Midbrain (tissue), 1 donor: ENCODE data around the gene FAM168A.

ENCODE experiments used
- DNase-seq: peaks from one replicate; lab custom pipeline; 2025; lab: John Stamatoyannopoulos, UW

The FAM168A gene

DNA sequence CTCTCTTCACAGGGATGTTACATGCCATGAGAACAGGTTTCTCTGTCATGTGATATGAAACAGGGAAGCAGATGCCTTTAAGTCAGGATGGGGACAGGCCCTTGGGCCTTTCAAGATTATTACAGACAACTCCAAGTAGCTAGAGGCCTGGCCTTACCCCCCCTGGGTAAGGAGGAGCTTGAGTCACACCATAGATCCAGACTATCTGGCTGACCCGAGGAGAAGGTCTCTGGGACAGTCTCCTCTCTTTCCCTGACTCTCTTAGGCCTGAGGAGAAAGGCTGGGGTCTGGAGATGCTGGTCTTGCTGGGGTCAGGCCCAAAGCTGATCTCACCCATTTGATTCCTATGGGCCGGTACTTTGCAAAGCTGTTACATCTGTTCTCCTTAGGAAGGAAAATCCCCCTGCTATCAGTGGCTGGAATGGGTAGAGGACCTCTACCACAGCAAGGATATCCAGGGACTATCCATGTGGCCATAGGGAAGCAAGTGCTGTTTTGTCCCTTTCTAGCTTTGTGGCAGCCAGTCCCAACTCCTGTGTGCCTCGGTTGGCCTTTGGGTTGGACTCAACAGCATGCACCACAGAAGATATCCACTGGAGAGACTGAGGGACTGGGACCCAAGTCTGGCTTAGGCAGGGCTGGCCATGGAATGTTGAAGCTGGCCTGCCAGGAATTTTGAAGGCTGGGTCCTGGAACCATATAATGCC, 196.5 kb downstream of the FAM168A start:
- no peak for DNase-seq

DNA sequence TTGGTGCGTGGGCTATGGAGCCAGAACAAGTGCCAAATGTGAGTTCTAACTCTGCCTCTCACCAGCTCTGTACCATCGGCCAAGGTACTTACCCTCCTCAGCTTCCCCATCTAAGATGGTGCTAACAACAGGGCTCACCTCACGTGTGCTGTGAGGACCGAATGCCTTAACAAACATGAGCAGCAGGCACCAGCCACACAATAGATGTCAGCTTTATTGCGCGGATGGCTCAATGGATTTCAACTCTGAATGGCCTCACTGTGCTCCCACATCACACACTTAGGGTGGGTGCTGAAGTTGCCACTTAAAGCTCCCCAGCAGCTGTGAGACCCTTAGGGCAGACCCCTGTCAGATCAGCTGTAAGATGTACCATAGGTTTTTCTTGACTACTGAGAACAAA, 197.6 kb downstream of the FAM168A start:
- no peak for DNase-seq

DNA sequence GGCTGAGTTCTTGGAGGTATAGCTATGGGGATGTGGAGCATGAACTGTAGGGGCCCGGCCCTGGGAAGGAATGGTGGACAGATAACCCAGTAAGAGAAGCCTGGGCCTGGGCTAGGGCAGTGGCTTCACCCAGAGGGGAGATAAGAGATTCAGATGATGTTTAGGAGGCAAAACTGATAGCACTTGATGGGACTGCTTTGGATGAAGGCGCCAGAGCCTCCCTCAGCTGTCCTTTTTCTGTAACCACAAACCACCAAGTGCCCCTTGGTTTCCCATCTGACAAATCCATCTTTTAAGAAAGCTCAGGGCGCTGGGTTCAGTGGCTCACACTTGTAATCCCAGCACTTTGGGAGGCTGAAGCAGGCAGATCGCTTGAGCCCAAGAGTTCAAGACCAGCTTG, 198.3 kb downstream of the FAM168A start:
- no peak for DNase-seq

DNA sequence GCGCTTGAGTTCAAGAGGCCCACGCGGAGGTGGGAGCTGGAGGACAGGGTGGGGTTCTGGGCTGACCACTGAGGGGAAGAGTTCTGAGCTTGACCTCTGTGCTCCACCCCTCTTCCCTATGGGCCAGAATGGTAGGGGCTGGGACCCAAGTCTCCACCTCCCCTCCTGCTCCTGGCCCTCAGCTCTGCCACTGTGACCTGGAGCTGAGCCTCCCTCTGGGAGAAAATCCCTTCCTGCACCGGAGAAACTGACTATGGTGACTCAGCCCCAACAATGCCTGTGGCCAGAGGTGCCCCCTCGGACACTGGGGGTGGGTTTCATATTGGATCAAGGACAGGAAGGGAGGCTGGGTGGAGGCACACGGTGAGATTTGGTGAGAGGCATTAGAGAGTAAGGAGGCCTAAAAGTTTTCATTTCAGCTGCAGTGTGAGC, 198.7 kb downstream of the FAM168A start:
- DNase-seq = no peak

DNA sequence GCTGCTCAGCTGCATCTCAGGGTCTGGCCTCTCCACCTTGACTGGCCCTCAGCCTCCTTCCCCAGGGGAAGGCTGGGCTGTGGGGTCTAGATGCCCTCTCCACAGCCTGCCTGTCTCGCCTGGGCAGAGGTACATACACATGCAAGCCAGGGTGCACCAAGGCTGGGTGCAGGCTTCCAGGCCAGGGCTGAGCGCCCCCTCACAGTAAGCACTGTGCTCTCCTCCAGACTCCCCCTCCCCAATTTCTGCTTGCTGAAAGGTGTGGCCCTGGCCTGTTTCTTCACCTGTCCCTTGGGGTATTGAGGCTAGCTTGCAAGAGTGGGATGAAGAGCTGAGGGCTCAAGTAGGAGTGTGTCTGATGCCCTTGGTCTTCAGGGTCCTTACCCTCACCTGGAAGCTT, 199.2 kb downstream of the FAM168A start:
- no peak for DNase-seq

DNA sequence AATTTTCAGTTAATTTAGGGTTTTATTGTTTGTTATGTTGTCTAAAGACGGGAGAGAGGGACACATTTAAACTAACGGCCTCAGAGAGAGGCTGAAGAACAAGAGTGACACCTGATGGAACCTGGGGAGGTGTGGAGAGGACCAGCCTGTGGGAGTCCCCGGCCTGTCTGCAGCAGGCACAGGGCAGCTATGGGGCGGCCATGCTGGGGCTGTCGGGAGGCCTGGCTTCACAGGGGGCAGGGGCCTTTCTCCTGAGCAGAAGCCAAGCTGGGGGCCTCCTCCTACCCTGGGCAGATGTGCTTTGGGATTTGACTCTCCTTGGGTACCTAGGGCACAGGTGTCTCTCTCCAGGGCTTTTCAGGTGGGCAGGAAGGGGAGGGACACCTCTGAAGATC, 199.8 kb downstream of the FAM168A start:
- no peak for DNase-seq

DNA sequence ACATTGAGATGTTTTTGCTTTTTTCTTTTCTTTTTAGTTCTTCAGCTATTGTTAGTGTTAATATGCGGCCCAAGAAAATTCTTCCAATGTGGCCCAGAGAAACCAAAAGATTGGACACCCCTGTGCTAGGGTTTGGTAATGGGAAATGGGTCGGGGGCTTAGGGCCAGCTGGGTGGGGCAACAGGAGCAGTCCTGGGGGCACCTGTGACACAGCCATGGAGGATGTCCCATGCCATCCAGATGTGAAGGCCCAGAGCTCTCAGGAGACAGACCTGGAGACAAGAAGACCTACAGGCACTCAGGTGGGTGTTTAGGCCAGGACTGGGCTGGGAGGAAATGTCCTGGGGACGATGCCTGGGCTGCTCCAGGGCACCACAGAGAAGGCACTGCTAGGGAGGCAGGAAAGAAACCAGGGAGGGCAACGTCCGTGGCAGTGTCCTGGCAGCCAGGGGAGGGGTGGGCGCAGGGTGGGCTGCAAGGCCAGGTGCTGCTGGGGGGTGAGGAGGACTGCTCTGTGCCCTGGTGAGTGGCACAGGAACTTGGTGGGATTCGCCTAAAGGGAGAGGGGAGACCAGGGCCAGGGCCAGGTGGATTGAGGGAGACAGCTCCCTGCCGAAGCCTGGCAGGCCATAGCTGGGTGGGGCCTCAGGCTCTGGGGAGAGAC, 200.3 kb downstream of the FAM168A start:
- no peak for DNase-seq

DNA sequence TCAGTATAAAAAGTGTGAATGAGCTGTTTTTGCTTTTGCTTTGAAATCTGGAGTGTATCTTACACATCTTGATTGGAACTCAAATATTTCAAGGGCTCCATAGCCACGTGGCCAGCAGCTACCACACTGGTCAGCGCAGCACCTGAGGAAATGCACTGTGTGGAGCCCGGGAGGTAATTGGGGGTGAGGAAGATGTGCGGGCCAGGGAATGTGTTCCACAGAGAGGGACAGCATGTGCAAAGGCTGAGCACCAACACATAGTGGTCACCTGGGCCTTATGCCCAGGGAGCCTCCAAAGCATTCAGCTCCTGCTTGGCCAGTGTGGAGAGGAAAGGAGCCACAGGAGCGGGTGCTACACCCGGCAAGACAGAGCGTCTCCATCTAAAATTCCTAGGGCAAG, 200.9 kb downstream of the FAM168A start:
- peak; percentile 24 for DNase-seq

DNA sequence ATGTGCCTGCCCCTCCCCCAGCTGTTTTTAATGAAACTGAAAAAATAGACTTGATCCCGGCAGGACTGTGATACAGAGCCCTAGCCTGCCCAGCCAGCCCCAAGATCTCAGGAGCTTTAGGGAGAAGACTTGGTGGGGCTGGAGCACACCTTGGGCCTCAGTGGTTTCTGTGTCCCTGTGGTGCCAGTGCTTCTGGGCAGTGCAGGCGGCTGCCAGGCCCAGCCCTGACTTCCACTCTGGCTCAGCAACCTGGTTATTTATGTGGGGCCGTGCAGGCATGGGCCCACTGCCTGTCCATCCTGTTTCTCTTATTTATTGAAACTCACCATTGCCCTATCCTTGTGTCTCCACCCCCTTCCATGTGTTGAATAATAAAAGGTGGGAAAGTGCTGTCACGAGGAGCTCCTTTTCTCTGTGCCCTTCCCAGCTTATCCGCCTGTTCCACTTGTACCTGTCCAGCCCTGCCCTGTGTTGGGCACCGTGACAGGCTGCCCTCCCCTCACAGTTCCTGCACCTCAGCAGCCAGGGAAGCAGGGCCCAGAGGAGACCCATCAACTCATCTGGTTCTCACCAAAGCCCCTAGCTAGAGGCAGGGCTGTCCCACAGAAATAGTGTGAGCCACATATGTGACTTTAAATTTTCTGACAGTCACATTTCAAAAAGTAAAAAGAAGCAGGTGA, 201.5 kb downstream of the FAM168A start:
- no peak for DNase-seq

DNA sequence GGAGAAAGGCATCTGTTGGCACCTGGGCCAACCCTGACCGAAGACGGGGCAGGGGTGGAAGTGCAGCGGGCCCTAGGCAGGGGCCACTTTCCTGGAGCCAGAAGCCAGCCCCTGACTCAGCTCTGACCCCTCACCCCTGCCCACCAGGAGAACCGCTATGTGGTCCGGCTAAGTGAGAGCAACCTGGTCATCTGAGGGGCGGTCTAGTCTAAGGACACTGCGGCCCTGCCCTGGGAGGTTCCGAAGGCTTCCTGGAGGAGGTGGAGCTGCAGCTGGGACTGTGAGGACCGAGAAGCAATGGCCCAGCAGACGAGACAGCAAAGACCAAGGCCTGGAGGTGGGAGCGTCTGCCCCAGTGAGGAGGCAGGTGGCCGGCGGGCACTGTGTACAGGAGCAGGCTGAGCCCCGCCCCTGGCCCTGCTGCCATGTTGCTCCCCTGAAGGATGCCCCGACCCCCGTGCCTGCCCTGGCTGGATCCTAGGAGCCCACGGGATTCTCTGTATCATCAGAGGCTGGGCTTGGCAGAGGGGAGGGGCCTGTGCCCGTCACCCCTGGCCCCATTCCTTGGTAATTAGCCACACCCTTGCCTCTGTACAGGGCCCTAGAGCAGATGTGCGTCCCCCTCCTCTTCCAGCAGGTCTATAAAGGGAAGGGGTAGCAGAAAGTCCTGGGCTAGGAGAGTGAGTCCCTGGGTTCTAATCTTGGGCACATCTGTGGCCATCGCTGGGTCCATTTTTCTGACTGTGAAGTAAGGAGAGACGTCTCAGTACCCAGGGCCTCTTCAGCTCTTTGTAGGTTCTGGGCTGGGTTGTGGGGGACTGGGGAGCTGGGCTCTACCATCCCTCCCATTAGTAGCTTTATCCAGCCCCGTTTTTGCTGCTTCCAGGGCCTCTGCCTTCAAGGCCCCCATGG, 202.4 kb downstream of the FAM168A start:
- no peak for DNase-seq

DNA sequence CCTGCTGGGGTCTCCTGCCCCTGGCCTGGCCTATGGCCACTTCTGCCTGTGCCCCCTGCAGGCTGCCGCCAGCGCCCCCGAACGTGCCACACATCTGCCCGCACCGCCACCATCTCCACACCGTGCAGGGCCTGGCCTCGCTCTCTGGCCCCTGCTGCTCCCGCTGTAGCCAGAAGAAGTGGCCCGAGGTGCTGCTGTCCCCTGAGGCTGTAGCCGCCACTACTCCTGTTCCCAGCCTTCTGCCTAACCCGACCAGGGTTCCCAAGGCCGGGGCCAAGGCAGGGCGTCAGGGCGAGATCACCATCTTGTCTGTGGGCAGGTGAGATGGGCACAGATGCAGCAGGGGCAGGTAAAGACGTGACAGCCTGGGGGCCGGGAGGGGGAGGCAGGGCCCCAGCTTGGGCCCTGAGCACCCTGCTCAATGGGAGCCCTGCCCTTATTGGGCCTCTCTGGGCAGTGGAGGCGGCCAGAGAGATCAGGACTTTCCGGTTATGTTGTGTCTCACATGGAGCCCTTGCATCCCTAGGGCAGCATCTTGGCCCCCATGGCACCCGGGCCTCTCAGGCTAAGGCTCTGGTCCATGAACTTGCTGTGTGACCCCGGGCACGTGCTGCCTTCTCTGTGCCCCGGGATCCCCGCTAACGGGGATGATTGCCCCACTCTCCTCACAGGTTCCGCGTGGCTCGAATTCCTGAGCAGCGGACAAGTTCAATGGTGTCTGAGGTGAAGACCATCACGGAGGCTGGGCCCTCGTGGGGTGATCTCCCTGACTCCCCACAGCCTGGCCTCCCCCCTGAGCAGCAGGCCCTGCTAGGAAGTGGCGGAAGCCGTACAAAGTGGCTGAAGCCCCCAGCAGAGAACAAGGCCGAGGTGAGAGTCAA, 203.3 kb downstream of the FAM168A start:
- DNase-seq = no peak

DNA sequence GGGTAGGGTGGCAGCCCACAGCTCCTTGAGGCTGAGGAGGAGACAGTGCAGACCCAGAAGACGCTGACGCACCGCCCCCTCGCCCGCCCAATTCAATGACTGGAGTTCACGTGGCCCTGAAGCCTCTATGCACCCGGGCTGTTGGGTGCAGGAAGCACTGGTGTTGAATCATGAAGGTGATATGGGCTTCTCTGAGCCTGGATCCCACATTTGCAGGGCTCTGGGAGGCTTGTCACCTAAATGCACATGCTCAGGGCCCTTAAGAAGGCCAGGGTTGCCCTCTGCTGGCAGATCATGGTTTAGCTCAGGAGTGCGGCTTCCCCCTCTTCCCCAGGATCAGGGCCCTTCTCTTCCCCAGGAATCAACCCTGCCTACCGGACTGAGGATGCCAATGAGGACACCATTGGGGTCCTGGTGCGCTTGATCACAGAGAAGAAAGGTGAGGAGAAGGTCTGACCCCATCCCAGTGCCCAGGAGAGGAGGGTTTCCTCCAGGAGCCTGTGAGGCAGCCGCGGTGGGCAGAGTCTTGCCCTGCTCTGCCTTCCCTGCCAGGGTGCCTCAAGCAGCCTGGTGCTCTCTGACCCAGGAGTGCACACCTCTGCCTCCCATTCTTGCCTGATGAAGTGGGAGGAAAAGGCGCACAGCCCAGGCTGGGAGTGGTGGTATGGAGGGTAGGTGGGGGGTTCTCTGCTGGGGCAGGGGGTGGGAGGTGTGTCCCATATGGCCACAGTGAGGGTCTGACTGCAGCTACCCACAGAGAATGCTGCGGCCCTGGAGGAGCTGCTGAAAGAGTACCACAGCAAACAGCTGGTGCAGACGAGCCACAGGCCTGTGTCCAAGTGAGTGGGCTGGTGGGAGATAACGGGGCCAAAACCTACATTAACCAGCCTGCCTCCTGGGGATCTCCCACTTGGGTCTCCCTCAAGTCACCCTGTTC, 204.2 kb downstream of the FAM168A start:
- DNase-seq = peak; percentile 48

DNA sequence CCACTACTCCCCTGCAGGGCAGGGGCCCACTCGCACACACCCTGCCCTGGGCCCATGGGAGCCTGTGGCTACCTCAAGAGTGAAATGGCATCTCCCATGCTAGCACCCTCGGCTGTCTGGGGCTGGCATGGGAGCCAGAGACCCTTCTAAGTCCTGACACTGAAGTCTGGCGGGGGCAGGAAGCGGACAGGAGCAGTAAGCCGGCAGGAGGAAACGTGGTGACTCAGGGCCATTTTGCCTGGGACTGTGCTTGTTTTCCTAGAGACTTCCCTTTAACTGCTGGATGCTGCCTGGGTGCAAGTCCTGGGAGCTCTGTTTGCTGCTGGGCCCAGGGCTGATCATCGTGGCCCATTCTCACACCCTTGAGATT, 204.9 kb downstream of the FAM168A start:
- no peak for DNase-seq

DNA sequence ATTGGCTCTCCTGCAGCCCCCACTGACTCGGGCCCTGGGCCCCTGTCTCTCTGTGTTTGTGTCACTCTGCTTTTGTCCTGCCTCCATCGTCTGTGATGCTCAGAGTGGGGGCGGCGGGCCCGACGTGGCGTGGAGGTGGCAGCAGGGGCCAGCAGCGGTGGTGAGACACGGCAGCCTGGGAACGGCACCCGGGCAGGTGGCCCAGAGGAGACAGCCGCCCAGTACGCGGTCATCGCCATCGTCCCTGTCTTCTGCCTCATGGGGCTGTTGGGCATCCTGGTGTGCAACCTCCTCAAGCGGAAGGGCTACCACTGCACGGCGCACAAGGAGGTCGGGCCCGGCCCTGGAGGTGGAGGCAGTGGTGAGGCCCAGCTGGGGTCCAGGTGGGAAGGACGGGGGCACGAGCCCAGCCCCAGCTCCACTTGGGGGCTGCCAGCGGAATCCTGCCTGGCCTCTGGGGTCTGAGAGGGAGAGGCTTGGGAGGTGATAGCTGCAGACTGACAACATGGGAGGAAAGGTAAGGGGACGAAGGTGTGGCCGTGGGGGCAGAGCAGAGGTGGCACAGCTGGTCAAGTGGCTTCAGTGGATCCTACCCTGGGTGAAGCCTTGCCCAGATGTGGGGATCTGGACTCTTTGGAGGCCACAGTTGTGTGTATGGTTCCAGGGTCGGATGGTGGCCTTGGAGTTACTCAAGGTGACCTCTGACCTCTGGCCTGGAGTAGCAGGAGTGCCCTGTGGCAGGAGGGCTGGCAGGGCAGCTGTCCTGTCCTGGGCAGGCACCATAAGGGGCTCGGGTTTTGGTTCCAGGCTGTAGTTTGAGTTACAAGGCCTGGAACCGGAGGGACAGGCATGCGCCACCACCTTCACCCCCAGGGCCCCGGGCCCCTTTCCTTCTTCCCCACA, 205.6 kb downstream of the FAM168A start:
- DNase-seq = no peak

DNA sequence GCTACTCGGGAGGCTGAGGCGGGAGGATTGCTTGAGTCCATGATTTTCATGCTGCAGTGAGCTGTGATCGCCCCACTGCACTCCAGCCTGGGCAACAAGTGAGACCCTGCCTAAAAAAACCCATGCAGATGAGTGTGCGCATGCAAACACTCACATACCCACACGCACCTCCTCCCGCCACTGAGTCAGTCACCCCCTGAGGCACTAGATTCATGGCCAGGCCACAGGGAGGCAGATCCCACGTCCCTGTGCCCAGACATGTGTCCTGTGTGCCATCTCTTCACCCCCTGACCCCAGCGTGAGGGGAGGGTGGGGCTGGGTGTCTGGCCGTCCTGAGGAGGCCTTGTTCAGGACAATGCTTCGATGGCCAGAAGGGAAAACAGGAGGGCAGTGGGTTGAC, 206.2 kb downstream of the FAM168A start:
- DNase-seq = no peak

DNA sequence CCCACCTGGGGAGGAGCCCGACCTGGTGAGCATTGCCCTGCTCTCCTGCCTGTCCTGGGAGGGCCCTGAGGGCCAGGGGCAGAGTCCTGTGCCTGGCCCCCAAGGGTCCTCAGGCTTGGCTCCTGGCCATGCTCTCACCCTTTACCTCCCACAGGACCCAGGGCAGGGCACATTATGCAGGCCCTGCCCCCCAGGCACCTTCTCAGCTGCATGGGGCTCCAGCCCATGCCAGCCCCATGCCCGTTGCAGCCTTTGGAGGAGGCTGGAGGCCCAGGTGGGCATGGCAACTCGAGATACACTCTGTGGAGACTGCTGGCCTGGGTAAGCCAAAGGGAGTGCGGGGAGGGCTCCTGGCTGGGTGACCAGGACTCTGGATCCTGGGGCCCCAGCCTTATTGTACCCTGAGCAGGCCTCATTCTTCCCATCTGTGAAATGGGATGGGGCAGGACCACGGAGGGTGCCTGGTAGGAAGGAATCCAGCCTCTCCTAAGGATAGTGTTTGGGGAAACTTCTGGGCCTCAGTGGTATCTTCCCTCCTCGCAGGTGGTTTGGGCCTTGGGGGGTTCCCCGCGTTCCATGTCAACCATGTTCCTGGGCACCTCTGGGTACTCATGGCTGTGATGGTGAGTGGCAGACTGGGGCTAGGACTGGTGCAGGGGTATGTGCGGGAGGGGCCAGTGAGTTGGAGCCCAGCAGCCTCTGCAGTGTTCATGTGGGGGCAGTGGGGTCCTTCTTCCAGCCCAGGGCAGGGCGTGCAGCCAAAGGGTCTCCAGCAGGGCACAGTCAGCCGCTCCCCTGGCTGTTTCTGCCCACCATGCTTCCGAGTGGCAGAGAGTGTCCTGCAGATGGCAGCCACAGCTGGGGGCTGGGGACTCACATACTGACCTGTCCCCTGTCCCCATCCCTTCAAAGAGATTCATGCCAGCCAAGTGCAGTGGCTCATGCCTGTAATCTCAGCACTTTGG, 207.0 kb downstream of the FAM168A start:
- DNase-seq = no peak

DNA sequence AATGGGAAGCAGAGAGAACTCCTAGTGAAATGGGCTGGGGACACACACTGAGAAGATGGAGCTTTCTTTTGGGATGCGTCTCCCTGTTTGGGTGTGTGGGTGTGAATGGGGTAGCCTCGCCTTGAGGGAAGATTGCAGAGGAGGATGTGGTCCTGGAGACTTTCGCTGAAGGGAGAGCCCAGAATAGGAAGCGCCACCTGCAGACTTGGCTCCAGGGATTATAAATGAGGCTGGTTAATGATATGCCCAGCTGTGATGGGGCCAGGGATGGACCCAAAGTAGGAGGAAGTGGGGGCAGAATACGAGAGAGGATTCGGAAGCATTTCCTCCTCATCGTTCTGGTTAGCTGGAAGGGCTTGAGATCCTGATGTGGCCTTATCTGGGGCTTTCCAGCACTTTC, 208.0 kb downstream of the FAM168A start:
- DNase-seq = no peak

DNA sequence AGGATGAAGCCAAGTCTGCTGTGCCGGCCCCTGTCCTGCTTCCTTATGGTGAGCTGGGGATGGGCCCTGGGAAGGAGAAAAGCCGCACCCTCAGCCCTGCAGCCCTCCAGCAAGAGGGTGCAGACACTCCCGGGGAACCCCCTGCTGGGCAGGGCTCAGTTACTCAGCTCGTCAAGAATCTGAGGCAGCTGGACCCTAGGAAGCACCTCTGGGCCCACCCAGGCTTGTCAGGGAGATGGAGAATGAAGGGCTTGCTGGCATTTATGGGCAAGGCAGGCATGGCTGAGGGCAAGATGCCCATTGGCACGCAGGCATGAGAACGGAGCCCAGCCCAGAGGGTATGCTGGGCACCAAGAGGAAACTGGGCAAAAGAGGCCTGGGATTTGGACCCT, 208.8 kb downstream of the FAM168A start:
- no peak for DNase-seq
